Right atrium auricular region (tissue), 2 donors: ENCODE data around the gene NAA30. TPM values are rescaled to one million over a fixed set of nuclear protein-coding genes. Genes with fewer than 3 reads are reported as not detected.

Experiments used
- DNase-seq: peaks from one replicate; pipeline ENCODE4 v3.0.0-alpha.2; 2019; ENCODE audit warnings: low spot score
- H3K27ac ChIP-seq, 2 donors: fragments of 200-600 bp; sonication (generic); 1 replicate in 1 of 2; 2 replicates in 1 of 2; pipeline ENCODE4 v1.5.1; 2016 to 2019
- H3K27me3 ChIP-seq, 2 donors: fragments of 200-600 bp; sonication (generic); one replicate each; pipeline versions ENCODE4 v1.5.1 to v1.6.0; 2017 to 2019
- H3K36me3 ChIP-seq: fragments of 200-600 bp; sonication (generic); one replicate; pipeline ENCODE4 v1.5.1; 2016
- H3K4me1 ChIP-seq, 2 donors: fragments of 200-600 bp; sonication (generic); one replicate each; pipeline versions ENCODE4 v1.5.1 to v1.6.0; 2017 to 2019
- H3K4me3 ChIP-seq, 2 donors: fragments of 200-600 bp; sonication (generic); 1 replicate in 1 of 2; 2 replicates in 1 of 2; pipeline ENCODE4 v1.5.1; 2017 to 2019; ENCODE audit warnings: mild to moderate bottlenecking in 1 of 2, moderate library complexity in 1 of 2
- H3K9me3 ChIP-seq, 2 donors: fragments of 200-600 bp; sonication (generic); one replicate each; pipeline ENCODE4 v1.5.1; 2019
- CTCF ChIP-seq, 2 donors: fragments of 200-600 bp; sonication (generic); IDR thresholded peaks; one replicate each; pipeline ENCODE4 v1.5.1; 2019; ENCODE audit warnings: antibody characterized with exemption in 2 of 2
- total RNA-seq, 2 donors: library from RNA; depleted of rRNA; stranded (reverse); fragments of >200 nt; gene quantifications; one replicate each; pipeline ENCODE4 v1.1.0, GENCODE V29; 2016

Gene NAA30
- total RNA-seq, 2 donors from 2014 or later: 15.2 to 26.1 TPM

GRCh38 chr14:57461777-57462320 lies 71.5 kb downstream of the NAA30 start:
- H3K27me3 ChIP-seq: no peaks in the 10 kb centered on the region
- peaks cover 0 to 1% of the 10 kb centered on the region in 2 donors for H3K9me3 ChIP-seq
- no peak overlapping the region for H3K27ac ChIP-seq
- no peak for TF ChIP-seq CTCF (IDR thresholded peaks at IDR 0.05)
- no peaks in the 10 kb centered on the region for H3K4me1 ChIP-seq
- H3K36me3 ChIP-seq: no peaks in the 10 kb centered on the region
- no peak overlapping the region for H3K4me3 ChIP-seq
- DNase-seq: no peak

GRCh38 chr14:57462551-57462950 lies 72.2 kb downstream of the NAA30 start:
- DNase-seq: no peak
- Histone ChIP-seq H3K27me3 (no peaks in the 10 kb centered on the region), H3K4me1 (no peaks in the 10 kb centered on the region), H3K9me3 (no peaks in the 10 kb centered on the region), H3K4me3 (no peak overlapping the region), H3K27ac (no peak overlapping the region), H3K36me3 (no peaks in the 10 kb centered on the region)
- TF ChIP-seq CTCF (IDR thresholded peaks at IDR 0.05): no peak

GRCh38 chr14:57464008-57464730 lies 73.8 kb downstream of the NAA30 start:
- Histone ChIP-seq H3K36me3 (no peaks in the 10 kb centered on the region), H3K27me3 (no peaks in the 10 kb centered on the region), H3K4me1 (no peaks in the 10 kb centered on the region), H3K9me3 (no peaks in the 10 kb centered on the region), H3K27ac (no peak overlapping the region), H3K4me3 (no peak overlapping the region)
- TF ChIP-seq CTCF (IDR thresholded peaks at IDR 0.05): no peak
- DNase-seq: no peak

Other genes starting within 250 kb of the NAA30 start
- 10 to 100 TPM; 26.8 to 37.8 TPM for gene EXOC5, start 121.7 kb upstream of the NAA30 start, total RNA-seq
- 10 to 100 TPM; 23.3 to 28.6 TPM for gene AP5M1, start 121.6 kb upstream of the NAA30 start, total RNA-seq
- gene CCDC198, start 103.3 kb downstream of the NAA30 start, total RNA-seq: not detected